ENCODE measurements around the gene NSRP1. TPM values are rescaled to one million over a fixed set of nuclear protein-coding genes. Genes with fewer than 3 reads are reported as not detected.

NSRP1 gene
- total and polyA plus RNA-seq, 2 of the 13 experiments (the other 11 are each of a cell fraction or from before 2014, with no cell fraction given), result 7.0 to 14.3 TPM

- TF ChIP-seq TP53 (CRISPR knock-in tag; conservative IDR thresholded peaks at IDR 0.05), result no peak
- TF ChIP-seq SAP130 (CRISPR knock-in tag; IDR thresholded peaks at IDR 0.05; ENCODE audit: low read depth), result peak; percentile 85
- peak; percentile 66 for TF ChIP-seq ZBTB21 (CRISPR knock-in tag; IDR thresholded peaks at IDR 0.05)
- TF ChIP-seq MLX (CRISPR knock-in tag; IDR thresholded peaks at IDR 0.05), result peak; percentile 9; the same call in 1 of the 2 replicates
- peak; percentile 18 for TF ChIP-seq HNRNPLL (IDR thresholded peaks at IDR 0.05; ENCODE audit: low read depth, low read length, poor library complexity, severe bottlenecking)
- no peak for TF ChIP-seq HES4 (CRISPR knock-in tag; IDR thresholded peaks at IDR 0.05; ENCODE audit: borderline replicate concordance)
- no peak for TF ChIP-seq CEBPZ (IDR thresholded peaks at IDR 0.05; ENCODE audit: low read length)
- no peak for TF ChIP-seq ZNF335 (CRISPR knock-in tag; IDR thresholded peaks at IDR 0.05)
- TF ChIP-seq KAT7 (CRISPR knock-in tag; IDR thresholded peaks at IDR 0.05; ENCODE audit: borderline replicate concordance), result 0 out of 2 replicates have a peak, but pooled peaks have one; percentile 18
- peak; percentile 51; the same call in 1 of the 2 replicates for TF ChIP-seq BHLHE40 (IDR thresholded peaks at IDR 0.05; ENCODE audit: low read length)
- TF ChIP-seq GATAD1 (CRISPR knock-in tag; IDR thresholded peaks at IDR 0.05), result peak; percentile 90
- no peak for TF ChIP-seq ZEB1 (IDR thresholded peaks at IDR 0.05; ENCODE audit: insufficient replicate concordance, low read depth)
- TF ChIP-seq ZNF775 (CRISPR knock-in tag; IDR thresholded peaks at IDR 0.05; ENCODE audit: borderline replicate concordance), result no peak
- peak; percentile 73; the same call in 1 of the 2 replicates for TF ChIP-seq ARID4A (CRISPR knock-in tag; IDR thresholded peaks at IDR 0.05; ENCODE audit: borderline replicate concordance)
- TF ChIP-seq MTA1 (CRISPR knock-in tag; IDR thresholded peaks at IDR 0.05; ENCODE audit: borderline replicate concordance), result peak; percentile 26; the same call in 1 of the 2 replicates
These were observed at the start of gene NSRP1 (continued) for GRCh38 chr17:30116661-30117551.

Data from HepG2 (cell line).